HL-60 (cell line): Measurements from ENCODE around the gene JRKL.

Source experiments
- DNase-seq, 2 experiments: peaks; one replicate each; pipeline ENCODE4 v3.0.0-alpha.2; 2010 to 2020; ENCODE audit warnings: low read depth in 1 of 2, low spot score in 1 of 2
- H3K27ac ChIP-seq: fragments of 250-450 bp; sonication (Bioruptor Pico); replicated peaks from 2 replicates; pipeline ENCODE4 v1.5.1; 2020; ENCODE audit warnings: mild to moderate bottlenecking, moderate library complexity
- H3K27me3 ChIP-seq: fragments of 250-450 bp; sonication (Bioruptor Pico); 2 replicates; pipeline ENCODE4 v1.5.1; 2021; ENCODE audit warnings: mild to moderate bottlenecking, moderate library complexity; ENCODE audit not compliant: insufficient read depth, poor library complexity, severe bottlenecking
- H3K4me3 ChIP-seq: replicated peaks from 2 replicates; pipeline ENCODE4 v1.5.1; 2011; ENCODE audit warnings: mild to moderate bottlenecking, control low read depth, low read length; ENCODE audit not compliant: insufficient read depth
- GABPA ChIP-seq: IDR thresholded peaks from 2 replicates; pipeline ENCODE4 v1.6.1; 2012; ENCODE audit warnings: low read depth
- POLR2AphosphoS5 ChIP-seq: IDR thresholded peaks from 2 replicates; pipeline ENCODE4 v1.6.1; 2012; ENCODE audit warnings: low read depth
- SPI1 ChIP-seq: IDR thresholded peaks from 2 replicates; pipeline ENCODE4 v1.6.1; 2012; ENCODE audit warnings: low read depth, mild to moderate bottlenecking, borderline replicate concordance
- TF ChIP-seq, protein P1 (sequence below): IDR thresholded peaks from one replicate; pipeline ENCODE4 v1.5.1; 2011; ENCODE audit warnings: low read length, control low read depth, inconsistent platforms; ENCODE audit not compliant: insufficient read depth
- TF ChIP-seq, protein P2 (sequence below): IDR thresholded peaks from 2 replicates; pipeline ENCODE4 v1.6.1; 2012; ENCODE audit warnings: low read depth; ENCODE audit not compliant: insufficient replicate concordance

The JRKL gene

DNA sequence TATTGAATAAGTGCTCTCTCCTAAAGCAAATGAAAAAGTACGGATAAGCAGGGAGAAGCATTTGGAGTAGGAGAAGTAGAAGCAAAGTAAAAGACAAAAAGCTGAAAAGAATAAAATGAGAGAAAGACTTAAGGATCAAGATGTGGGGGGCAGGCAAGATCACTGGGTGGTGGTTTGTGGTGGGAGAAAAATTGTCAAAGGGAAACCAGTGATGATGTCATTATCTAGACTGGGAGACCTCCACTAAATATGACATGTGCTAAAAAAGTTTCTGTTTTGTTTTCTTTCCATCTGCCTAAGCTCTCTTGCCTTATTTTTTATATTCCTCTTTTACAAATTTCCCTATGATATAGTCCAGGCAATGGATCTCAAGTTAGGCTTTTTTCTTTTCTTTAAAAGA, 32.0 kb upstream of the JRKL start:
- no peaks in the 10 kb centered on the region for H3K27me3 ChIP-seq
- no peak overlapping the region for H3K4me3 ChIP-seq
- no peak for DNase-seq
- TF ChIP-seq GABPA (no peak), POLR2AphosphoS5 (no peak), SPI1 (no peak)
- TF ChIP-seq, protein P1, sequence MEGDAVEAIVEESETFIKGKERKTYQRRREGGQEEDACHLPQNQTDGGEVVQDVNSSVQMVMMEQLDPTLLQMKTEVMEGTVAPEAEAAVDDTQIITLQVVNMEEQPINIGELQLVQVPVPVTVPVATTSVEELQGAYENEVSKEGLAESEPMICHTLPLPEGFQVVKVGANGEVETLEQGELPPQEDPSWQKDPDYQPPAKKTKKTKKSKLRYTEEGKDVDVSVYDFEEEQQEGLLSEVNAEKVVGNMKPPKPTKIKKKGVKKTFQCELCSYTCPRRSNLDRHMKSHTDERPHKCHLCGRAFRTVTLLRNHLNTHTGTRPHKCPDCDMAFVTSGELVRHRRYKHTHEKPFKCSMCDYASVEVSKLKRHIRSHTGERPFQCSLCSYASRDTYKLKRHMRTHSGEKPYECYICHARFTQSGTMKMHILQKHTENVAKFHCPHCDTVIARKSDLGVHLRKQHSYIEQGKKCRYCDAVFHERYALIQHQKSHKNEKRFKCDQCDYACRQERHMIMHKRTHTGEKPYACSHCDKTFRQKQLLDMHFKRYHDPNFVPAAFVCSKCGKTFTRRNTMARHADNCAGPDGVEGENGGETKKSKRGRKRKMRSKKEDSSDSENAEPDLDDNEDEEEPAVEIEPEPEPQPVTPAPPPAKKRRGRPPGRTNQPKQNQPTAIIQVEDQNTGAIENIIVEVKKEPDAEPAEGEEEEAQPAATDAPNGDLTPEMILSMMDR, result no peak
- TF ChIP-seq, protein P2, sequence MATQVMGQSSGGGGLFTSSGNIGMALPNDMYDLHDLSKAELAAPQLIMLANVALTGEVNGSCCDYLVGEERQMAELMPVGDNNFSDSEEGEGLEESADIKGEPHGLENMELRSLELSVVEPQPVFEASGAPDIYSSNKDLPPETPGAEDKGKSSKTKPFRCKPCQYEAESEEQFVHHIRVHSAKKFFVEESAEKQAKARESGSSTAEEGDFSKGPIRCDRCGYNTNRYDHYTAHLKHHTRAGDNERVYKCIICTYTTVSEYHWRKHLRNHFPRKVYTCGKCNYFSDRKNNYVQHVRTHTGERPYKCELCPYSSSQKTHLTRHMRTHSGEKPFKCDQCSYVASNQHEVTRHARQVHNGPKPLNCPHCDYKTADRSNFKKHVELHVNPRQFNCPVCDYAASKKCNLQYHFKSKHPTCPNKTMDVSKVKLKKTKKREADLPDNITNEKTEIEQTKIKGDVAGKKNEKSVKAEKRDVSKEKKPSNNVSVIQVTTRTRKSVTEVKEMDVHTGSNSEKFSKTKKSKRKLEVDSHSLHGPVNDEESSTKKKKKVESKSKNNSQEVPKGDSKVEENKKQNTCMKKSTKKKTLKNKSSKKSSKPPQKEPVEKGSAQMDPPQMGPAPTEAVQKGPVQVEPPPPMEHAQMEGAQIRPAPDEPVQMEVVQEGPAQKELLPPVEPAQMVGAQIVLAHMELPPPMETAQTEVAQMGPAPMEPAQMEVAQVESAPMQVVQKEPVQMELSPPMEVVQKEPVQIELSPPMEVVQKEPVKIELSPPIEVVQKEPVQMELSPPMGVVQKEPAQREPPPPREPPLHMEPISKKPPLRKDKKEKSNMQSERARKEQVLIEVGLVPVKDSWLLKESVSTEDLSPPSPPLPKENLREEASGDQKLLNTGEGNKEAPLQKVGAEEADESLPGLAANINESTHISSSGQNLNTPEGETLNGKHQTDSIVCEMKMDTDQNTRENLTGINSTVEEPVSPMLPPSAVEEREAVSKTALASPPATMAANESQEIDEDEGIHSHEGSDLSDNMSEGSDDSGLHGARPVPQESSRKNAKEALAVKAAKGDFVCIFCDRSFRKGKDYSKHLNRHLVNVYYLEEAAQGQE, result no peak
- H3K27ac ChIP-seq, result no peak overlapping the region

DNA sequence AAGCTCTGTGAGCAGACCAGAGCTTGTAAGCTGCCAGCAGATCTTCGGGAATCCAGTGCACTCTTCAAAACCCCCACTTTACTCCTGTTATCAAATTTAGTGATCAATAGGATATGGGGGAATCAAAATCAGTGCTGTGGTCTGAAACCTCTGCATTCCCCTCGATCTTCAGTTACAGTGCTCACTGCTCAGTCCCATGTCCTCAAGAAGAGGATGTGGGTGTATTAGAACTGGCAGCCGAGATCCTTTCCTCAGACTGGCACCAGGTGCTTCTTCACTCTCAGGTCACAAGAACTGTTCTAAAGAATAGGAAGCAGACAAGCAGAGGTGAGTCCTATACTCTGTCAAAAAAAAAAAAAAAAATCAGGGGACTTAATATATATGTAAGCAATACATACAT, 31.5 kb upstream of the JRKL start:
- Histone ChIP-seq H3K27me3 (no peaks in the 10 kb centered on the region), H3K27ac (no peak overlapping the region), H3K4me3 (no peak overlapping the region)
- no peak for DNase-seq
- TF ChIP-seq, protein P2, result no peak
- TF ChIP-seq, protein P1, result no peak
- TF ChIP-seq GABPA, result no peak
- TF ChIP-seq POLR2AphosphoS5, result no peak
- TF ChIP-seq SPI1, result no peak

DNA sequence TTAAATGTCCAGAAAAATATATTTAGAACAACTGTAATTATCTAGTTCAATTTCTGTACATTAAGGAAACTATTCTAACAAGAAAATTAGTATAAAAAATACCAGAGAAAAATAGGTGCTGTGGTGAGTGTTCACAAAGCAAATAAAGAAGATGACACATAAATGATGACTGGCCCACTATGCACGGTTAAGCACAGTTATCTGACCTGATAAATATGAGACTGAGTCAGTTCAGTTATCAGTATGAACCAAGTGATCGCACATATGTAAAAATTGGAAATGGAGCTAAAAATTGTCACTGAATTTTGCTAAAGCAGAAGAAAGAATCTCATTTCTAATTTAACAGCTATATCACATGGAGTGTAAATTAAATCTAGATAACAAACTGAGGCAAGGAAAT, 28.0 kb upstream of the JRKL start:
- TF ChIP-seq, protein P2, result no peak
- TF ChIP-seq GABPA (no peak), SPI1 (no peak), POLR2AphosphoS5 (no peak)
- TF ChIP-seq, protein P1, result no peak
- no peak overlapping the region for H3K27ac ChIP-seq
- no peaks in the 10 kb centered on the region for H3K27me3 ChIP-seq
- DNase-seq, result no peak
- H3K4me3 ChIP-seq, result no peak overlapping the region
